Neural progenitor cell (in vitro differentiated cells): ENCODE results near the gene TPH1. TPM values are rescaled to one million over a fixed set of nuclear protein-coding genes. Genes with fewer than 3 reads are reported as not detected.

ENCODE experiments used
- DNase-seq: peaks from one replicate; pipeline ENCODE4 v3.0.0-alpha.2; 2016; ENCODE audit warnings: low spot score
- H2AFZ ChIP-seq: fragments of 200-600 bp; sonication (generic); replicated peaks from 2 replicates; pipeline ENCODE4 v1.6.1; 2016; ENCODE audit warnings: antibody characterized with exemption
- H3F3A ChIP-seq: fragments of 200-600 bp; sonication (generic); 2 replicates; pipeline ENCODE4 v1.6.1; 2016; ENCODE audit warnings: antibody characterized with exemption, low read depth
- H3K27ac ChIP-seq: fragments of 200-600 bp; sonication (generic); 2 replicates; pipeline ENCODE4 v1.5.1; 2016; ENCODE audit warnings: mild to moderate bottlenecking
- H3K27me3 ChIP-seq: fragments of 200-600 bp; sonication (generic); 2 replicates; pipeline ENCODE4 v1.6.1; 2016; ENCODE audit warnings: mild to moderate bottlenecking, moderate library complexity
- H3K36me3 ChIP-seq: fragments of 200-600 bp; sonication (generic); 2 replicates; pipeline ENCODE4 v1.5.1; 2016
- H3K4me1 ChIP-seq: fragments of 200-600 bp; sonication (generic); 2 replicates; pipeline ENCODE4 v1.6.1; 2016; ENCODE audit warnings: mixed run types
- H3K4me2 ChIP-seq: fragments of 200-600 bp; sonication (generic); 2 replicates; pipeline ENCODE4 v1.6.1; 2016
- H3K4me3 ChIP-seq: fragments of 200-600 bp; sonication (generic); 2 replicates; pipeline ENCODE4 v1.5.1; 2016
- H3K79me2 ChIP-seq: fragments of 200-600 bp; sonication (generic); 2 replicates; pipeline ENCODE4 v1.6.1; 2016; ENCODE audit warnings: low read depth
- H3K9ac ChIP-seq: fragments of 200-600 bp; sonication (generic); 2 replicates; pipeline ENCODE4 v1.6.1; 2016
- H3K9me3 ChIP-seq: fragments of 200-600 bp; sonication (generic); 2 replicates; pipeline ENCODE4 v1.5.1; 2016; ENCODE audit warnings: low read depth
- H4K20me1 ChIP-seq: fragments of 200-600 bp; sonication (generic); 2 replicates; pipeline ENCODE4 v1.6.1; 2016; ENCODE audit warnings: low read depth
- H3K27ac Mint-ChIP-seq: 3 replicates; pipeline ENCODE4 v1.8.0; 2021; ENCODE audit warnings: mixed read lengths
- H3K27me3 Mint-ChIP-seq: 2 replicates; pipeline ENCODE4 v1.8.0; 2022; ENCODE audit warnings: low read depth, mild to moderate bottlenecking, inconsistent platforms, moderate library complexity, mixed read lengths; ENCODE audit not compliant: insufficient read depth
- H3K36me3 Mint-ChIP-seq: 3 replicates; pipeline ENCODE4 v1.8.0; 2021; ENCODE audit warnings: mixed read lengths
- H3K4me1 Mint-ChIP-seq: 3 replicates; pipeline ENCODE4 v1.8.0; 2021; ENCODE audit warnings: mixed read lengths
- H3K4me3 Mint-ChIP-seq: 3 replicates; pipeline ENCODE4 v1.8.0; 2021; ENCODE audit warnings: mild to moderate bottlenecking, moderate library complexity, mixed read lengths
- H3K9me3 Mint-ChIP-seq: 3 replicates; pipeline ENCODE4 v1.8.0; 2020; ENCODE audit warnings: mixed read lengths
- EZH2 ChIP-seq: fragments of 200-600 bp; sonication (generic); IDR thresholded peaks from 2 replicates; pipeline ENCODE4 v1.6.1; 2017; ENCODE audit warnings: antibody characterized with exemption, mild to moderate bottlenecking, moderate library complexity
- EZH2phosphoT487 ChIP-seq: fragments of 200-600 bp; sonication (generic); IDR thresholded peaks from 2 replicates; pipeline ENCODE4 v1.6.1; 2017; ENCODE audit warnings: antibody characterized with exemption
- total RNA-seq: library from RNA; depleted of rRNA; stranded (reverse); fragments of >200 nt; gene quantifications from 2 replicates; pipeline ENCODE4 v1.2.3, GENCODE V29; 2015; ENCODE audit warnings: low replicate concordance
- TF ChIP-seq, protein P1 (sequence below): fragments of 200-600 bp; sonication (generic); IDR thresholded peaks from 2 replicates; pipeline ENCODE4 v1.5.1; 2017; ENCODE audit warnings: antibody characterized with exemption, mild to moderate bottlenecking

TPH1 gene
- total RNA-seq, 1 donor from 2014 or later = 0.24 TPM

DNA sequence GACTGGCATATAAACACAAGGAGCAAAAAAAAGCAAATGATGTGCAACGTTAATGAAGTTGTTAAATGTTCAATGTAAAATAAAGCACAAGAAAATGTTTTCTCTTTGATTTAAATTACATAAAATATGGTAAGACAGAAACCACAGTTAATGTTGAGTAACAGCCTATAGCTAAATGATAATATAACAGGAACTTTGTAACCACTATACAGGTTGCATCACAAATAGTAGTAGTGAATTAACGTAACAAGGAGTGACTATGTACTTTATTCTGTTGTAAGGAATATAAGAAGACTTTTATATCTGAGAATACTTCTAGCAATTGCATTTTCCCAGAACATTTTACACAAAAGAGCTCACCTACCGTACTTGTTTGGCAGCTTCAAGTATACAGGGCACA lies 42.9 kb upstream of the TPH1 start:
- Histone ChIP-seq H3K9ac (no peak overlapping the region), H3K27ac (no peak overlapping the region), H3K79me2 (peaks cover 6% of the 10 kb centered on the region), H3F3A (no peaks in the 10 kb centered on the region), H3K4me3 (no peak overlapping the region), H3K4me1 (no peaks in the 10 kb centered on the region), H4K20me1 (peaks cover under 1% of the 10 kb centered on the region), H3K4me2 (no peak overlapping the region), H3K36me3 (peaks cover 33% of the 10 kb centered on the region), H2AFZ (no peak overlapping the region), H3K9me3 (no peaks in the 10 kb centered on the region), H3K27me3 (no peaks in the 10 kb centered on the region)
- no peak overlapping the region for H3K27ac Mint-ChIP-seq
- H3K4me3 Mint-ChIP-seq = no peak overlapping the region
- H3K9me3 Mint-ChIP-seq = no peaks in the 10 kb centered on the region
- TF ChIP-seq EZH2phosphoT487 (no peak), EZH2 (no peak)
- TF ChIP-seq, protein P1, sequence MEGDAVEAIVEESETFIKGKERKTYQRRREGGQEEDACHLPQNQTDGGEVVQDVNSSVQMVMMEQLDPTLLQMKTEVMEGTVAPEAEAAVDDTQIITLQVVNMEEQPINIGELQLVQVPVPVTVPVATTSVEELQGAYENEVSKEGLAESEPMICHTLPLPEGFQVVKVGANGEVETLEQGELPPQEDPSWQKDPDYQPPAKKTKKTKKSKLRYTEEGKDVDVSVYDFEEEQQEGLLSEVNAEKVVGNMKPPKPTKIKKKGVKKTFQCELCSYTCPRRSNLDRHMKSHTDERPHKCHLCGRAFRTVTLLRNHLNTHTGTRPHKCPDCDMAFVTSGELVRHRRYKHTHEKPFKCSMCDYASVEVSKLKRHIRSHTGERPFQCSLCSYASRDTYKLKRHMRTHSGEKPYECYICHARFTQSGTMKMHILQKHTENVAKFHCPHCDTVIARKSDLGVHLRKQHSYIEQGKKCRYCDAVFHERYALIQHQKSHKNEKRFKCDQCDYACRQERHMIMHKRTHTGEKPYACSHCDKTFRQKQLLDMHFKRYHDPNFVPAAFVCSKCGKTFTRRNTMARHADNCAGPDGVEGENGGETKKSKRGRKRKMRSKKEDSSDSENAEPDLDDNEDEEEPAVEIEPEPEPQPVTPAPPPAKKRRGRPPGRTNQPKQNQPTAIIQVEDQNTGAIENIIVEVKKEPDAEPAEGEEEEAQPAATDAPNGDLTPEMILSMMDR = no peak
- no peaks in the 10 kb centered on the region for H3K27me3 Mint-ChIP-seq
- no peak for DNase-seq
- peaks cover 14% of the 10 kb centered on the region for H3K36me3 Mint-ChIP-seq
- H3K4me1 Mint-ChIP-seq = no peaks in the 10 kb centered on the region

DNA sequence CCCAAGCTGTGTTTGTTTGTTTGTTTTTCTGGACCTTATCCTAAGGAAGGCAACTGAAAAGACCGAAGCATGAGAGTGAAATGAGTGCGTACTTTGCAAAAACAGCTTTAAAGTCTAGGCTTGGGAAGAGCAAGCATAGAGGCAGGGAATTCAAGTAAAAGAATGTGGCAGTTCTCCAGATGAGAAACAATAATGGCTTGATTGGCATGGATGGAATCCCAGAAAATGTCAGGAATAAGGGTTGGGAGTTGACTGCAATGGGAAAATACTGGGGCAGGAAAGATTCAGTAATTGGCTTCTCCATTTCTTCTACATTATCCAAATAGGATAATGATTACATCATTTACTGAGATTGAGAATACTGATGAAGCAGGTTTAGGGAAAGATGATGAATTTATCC lies 42.3 kb upstream of the TPH1 start:
- Mint-ChIP-seq H3K4me3 (no peak overlapping the region), H3K27ac (no peak overlapping the region)
- peaks cover 33% of the 10 kb centered on the region for H3K36me3 ChIP-seq

DNA sequence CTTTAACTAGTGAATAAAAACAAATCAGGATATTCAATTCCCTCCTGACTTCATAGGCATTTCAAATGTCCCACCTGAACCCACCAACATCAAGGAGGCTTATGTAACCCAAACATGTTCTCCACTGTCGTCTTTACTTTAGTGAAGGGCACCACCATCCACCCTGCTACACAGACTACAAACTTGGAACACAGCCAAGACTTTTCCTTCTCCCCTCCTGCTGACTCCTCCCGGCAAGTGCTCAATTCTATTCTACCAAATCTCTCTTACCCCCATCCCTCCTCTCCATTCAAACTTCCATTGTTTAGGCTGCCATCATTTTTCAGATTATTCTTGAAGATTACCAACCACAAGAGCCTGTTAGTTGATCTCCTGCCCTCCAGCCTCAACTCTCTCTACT lies 35.5 kb upstream of the TPH1 start:
- H2AFZ ChIP-seq = no peak overlapping the region
- no peaks in the 10 kb centered on the region for H3K27me3 Mint-ChIP-seq
- no peaks in the 10 kb centered on the region for H3K27me3 ChIP-seq
- no peak overlapping the region for H3K27ac Mint-ChIP-seq
- H3F3A ChIP-seq = peaks cover 2% of the 10 kb centered on the region
- H3K4me3 ChIP-seq = no peak overlapping the region
- H3K9me3 ChIP-seq = no peaks in the 10 kb centered on the region
- H3K4me1 Mint-ChIP-seq = no peaks in the 10 kb centered on the region
- no peak overlapping the region for H3K27ac ChIP-seq
- DNase-seq = no peak
- no peak overlapping the region for H3K4me3 Mint-ChIP-seq
- H3K79me2 ChIP-seq = no peaks in the 10 kb centered on the region
- no peaks in the 10 kb centered on the region for H4K20me1 ChIP-seq
- no peaks in the 10 kb centered on the region for H3K4me1 ChIP-seq
- TF ChIP-seq EZH2 = no peak
- TF ChIP-seq EZH2phosphoT487 = no peak
- TF ChIP-seq, protein P1 = no peak
- no peaks in the 10 kb centered on the region for H3K9me3 Mint-ChIP-seq
- no peak overlapping the region for H3K4me2 ChIP-seq
- H3K36me3 ChIP-seq = peaks cover 21% of the 10 kb centered on the region
- no peak overlapping the region for H3K9ac ChIP-seq
- peaks cover 21% of the 10 kb centered on the region for H3K36me3 Mint-ChIP-seq

More for the DNA sequence above, 42.3 kb upstream of the TPH1 start:
- Histone ChIP-seq H3K4me1 (no peaks in the 10 kb centered on the region), H3K27me3 (no peaks in the 10 kb centered on the region), H4K20me1 (no peaks in the 10 kb centered on the region), H3K4me2 (no peak overlapping the region), H2AFZ (no peak overlapping the region), H3K79me2 (peaks cover 3% of the 10 kb centered on the region), H3K4me3 (no peak overlapping the region), H3F3A (no peaks in the 10 kb centered on the region), H3K27ac (no peak overlapping the region), H3K9me3 (no peaks in the 10 kb centered on the region), H3K9ac (no peak overlapping the region)
- no peak for DNase-seq
- H3K36me3 Mint-ChIP-seq = peaks cover 12% of the 10 kb centered on the region
- H3K9me3 Mint-ChIP-seq = no peaks in the 10 kb centered on the region
- no peaks in the 10 kb centered on the region for H3K4me1 Mint-ChIP-seq
- TF ChIP-seq EZH2 (no peak), EZH2phosphoT487 (no peak)
- TF ChIP-seq, protein P1 = no peak
- H3K27me3 Mint-ChIP-seq = no peaks in the 10 kb centered on the region
